Lung (tissue), 12 donors: ENCODE measurements around the gene PTTG1. TPM values are rescaled to one million over a fixed set of nuclear protein-coding genes. Genes with fewer than 3 reads are reported as not detected.

Experiments used
- ATAC-seq: fragments of 200-7000 bp; cut with Tn5 transposase; one replicate; pipeline ENCODE4 v1.9.1; 2020; ENCODE audit warnings: moderate number of reproducible peaks; ENCODE audit not compliant: insufficient read depth, low FRiP score
- DNase-seq, 3 donors: peaks; one replicate each; pipeline ENCODE4 v3.0.0-alpha.2; 2013 to 2017
- H3K27ac ChIP-seq, 2 donors: one replicate each; pipeline ENCODE4 v1.5.1; 2013; ENCODE audit warnings: mild to moderate bottlenecking in 2 of 2, moderate library complexity in 2 of 2, control low read depth in 1 of 2, inconsistent platforms in 1 of 2, low read depth in 1 of 2, low read length in 1 of 2
- H3K27me3 ChIP-seq, 3 donors: one replicate each; pipeline ENCODE4 v1.5.1; 2013; ENCODE audit warnings: low read length in 2 of 3; ENCODE audit not compliant: control insufficient read depth in 3 of 3, insufficient read depth in 3 of 3
- H3K36me3 ChIP-seq, 4 donors: one replicate each; pipeline ENCODE4 v1.5.1; 2013; ENCODE audit warnings: low read length in 4 of 4, mild to moderate bottlenecking in 1 of 4, moderate library complexity in 1 of 4; ENCODE audit not compliant: control insufficient read depth in 4 of 4, insufficient read depth in 4 of 4
- H3K4me1 ChIP-seq, 5 donors: one replicate each; pipeline ENCODE4 v1.5.1; 2013; ENCODE audit warnings: low read length in 5 of 5, mild to moderate bottlenecking in 2 of 5, moderate library complexity in 1 of 5; ENCODE audit not compliant: control insufficient read depth in 5 of 5, insufficient read depth in 5 of 5
- H3K4me3 ChIP-seq: one replicate; pipeline ENCODE4 v1.5.1; 2013; ENCODE audit warnings: mild to moderate bottlenecking, control low read depth, moderate library complexity
- H3K9ac ChIP-seq, 2 donors: one replicate each; pipeline ENCODE4 v1.5.1; 2013; ENCODE audit warnings: low read length in 2 of 2, control low read depth in 1 of 2; ENCODE audit not compliant: insufficient read depth in 1 of 2
- H3K9me3 ChIP-seq, 4 donors: one replicate each; pipeline ENCODE4 v1.5.1; 2013; ENCODE audit warnings: low read length in 3 of 4, mild to moderate bottlenecking in 1 of 4, moderate library complexity in 1 of 4; ENCODE audit not compliant: control insufficient read depth in 4 of 4, insufficient read depth in 3 of 4
- WGBS, 2 donors: extraction: QIAGEN DNeasy Blood & Tissue Kit; methylation state at CpG; one replicate each; pipeline ENCODE4 v1.1.7; 2013; 5-methylcytosine and 5-hydroxymethylcytosine counted together
- polyA plus RNA-seq, 2 donors: library from polyadenylated mRNA; stranded (reverse); fragments of 200-250 nt; gene quantifications; one replicate each; pipeline ENCODE4 v1.2.1, GENCODE V29; 2013
- total RNA-seq, 2 donors: library from RNA; depleted of rRNA in 1 of 2; stranded (reverse); fragments of >200 nt in 1 of 2; gene quantifications; one replicate each; pipeline ENCODE4 v1.2.1, GENCODE V29; 2014 to 2021
- TF ChIP-seq, protein P1 (sequence below): IDR thresholded peaks from 2 replicates; pipeline ENCODE4 v1.5.1; 2012; ENCODE audit warnings: mild to moderate bottlenecking; ENCODE audit errors: control extremely low read depth, extremely low read depth
- donor health status: control.
- donor health status: control.
- donor health status: Bipolar disorder and iron deficiency.
- donor health status: healthy.
- donor health status: DM: yes; HTN: yes; CAD: no.

PTTG1 gene
- total and polyA plus RNA-seq, 4 donors = 4.0 to 29.2 (median 15.4) TPM

DNA sequence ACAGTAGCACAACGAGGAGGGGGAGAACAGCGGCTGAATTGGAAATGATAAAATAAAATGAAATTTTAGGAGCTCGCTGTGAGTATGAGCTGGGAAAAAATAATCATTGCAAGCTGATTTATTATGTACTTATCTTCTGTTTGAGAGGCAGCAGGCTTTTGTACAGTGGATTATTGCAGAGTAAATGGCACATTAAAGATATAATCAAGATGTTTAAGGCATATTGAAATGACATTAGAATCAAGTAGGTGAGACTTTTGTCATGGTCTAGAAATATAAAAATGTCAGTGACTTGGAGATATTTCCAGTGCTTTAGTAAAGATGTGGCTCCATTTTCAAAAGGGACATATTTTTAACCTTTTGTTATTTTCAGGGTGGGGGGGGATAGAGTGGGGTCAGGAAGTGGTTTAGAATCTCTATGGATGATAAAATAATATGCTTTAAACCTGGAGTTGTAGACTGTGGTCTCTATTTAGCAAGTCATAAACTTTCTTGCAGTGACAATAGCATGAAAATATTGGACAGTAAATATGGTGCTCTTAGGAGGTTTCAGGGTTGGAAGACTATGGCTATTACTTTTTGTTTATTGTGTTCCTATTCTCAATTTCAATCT, 46.8 kb downstream of the PTTG1 start:
- no peak overlapping the region for H3K4me3 ChIP-seq

DNA sequence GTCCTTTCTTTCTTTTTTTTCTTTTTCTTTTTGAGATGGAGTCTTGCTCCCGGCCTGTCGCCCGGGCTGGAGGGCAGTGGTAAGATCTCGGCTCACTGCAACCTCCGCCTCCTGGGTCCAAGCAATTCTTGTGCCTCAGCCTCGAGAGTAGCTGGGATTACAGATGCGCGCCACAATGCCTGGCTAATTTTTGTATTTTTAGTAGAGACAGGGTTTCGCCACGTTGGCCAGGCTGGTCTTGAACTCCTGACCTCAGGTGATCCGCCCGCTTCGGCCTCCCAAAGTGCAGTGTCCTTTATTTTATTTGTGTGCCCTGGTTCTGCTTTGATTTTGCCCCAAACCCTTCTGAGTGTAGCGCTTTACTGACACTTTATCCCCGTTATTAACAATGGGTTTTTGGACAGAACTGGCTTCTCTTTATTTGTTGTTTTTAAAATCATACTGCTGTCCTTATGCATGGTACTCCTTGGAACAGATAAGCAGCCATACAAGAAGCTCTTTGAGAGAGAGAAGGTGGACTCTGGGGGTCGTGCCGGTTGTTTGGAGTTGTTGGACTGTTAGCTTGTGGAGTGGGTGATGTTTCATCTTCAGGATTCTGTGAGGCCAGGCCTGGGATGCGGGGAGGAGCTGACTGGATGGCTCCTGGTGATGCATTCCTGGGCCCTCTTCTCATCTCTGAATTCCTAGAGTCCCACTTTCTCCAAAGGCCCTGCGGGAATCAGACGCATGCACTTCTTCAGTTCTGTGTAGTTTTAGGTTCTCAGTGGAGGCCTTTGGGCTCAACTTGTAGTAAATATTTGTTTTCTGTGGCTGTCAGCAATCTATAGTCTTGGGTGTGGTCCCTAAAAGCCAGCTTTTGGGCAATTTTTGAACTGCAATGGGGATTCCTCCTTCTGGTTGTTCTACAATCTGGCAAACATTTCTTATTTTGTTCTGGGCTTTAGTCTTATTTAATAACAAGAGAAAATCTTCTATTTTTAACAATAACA, 47.8 kb downstream of the PTTG1 start:
- Histone ChIP-seq H3K4me3 (no peak overlapping the region), H3K9me3 (no peaks in the 10 kb centered on the region), H3K27ac (no peak overlapping the region), H3K36me3 (no peaks in the 10 kb centered on the region), H3K27me3 (no peaks in the 10 kb centered on the region), H3K4me1 (peaks cover 0 to 5% (median 4%) of the 10 kb centered on the region in 5 donors), H3K9ac (no peak overlapping the region)
- no peak for DNase-seq
- TF ChIP-seq, protein P1, sequence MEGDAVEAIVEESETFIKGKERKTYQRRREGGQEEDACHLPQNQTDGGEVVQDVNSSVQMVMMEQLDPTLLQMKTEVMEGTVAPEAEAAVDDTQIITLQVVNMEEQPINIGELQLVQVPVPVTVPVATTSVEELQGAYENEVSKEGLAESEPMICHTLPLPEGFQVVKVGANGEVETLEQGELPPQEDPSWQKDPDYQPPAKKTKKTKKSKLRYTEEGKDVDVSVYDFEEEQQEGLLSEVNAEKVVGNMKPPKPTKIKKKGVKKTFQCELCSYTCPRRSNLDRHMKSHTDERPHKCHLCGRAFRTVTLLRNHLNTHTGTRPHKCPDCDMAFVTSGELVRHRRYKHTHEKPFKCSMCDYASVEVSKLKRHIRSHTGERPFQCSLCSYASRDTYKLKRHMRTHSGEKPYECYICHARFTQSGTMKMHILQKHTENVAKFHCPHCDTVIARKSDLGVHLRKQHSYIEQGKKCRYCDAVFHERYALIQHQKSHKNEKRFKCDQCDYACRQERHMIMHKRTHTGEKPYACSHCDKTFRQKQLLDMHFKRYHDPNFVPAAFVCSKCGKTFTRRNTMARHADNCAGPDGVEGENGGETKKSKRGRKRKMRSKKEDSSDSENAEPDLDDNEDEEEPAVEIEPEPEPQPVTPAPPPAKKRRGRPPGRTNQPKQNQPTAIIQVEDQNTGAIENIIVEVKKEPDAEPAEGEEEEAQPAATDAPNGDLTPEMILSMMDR = no peak
- WGBS, 2 donors = 57 to 73% methylated on average over 20 of the region's 20 CpGs
- ATAC-seq = no peak

More for the DNA sequence above, 46.8 kb downstream of the PTTG1 start:
- H3K9me3 ChIP-seq = no peaks in the 10 kb centered on the region
- H3K36me3 ChIP-seq = no peaks in the 10 kb centered on the region
- peak overlapping the region in 1 of 2 donors; percentile 12 for H3K27ac ChIP-seq
- H3K27me3 ChIP-seq = no peaks in the 10 kb centered on the region
- no peak for ATAC-seq
- TF ChIP-seq, protein P1 = no peak
- DNase-seq = no peak
- 24 to 25% methylated on average over 3 of the region's 3 CpGs for WGBS, 2 donors
- no peak overlapping the region for H3K9ac ChIP-seq
- peaks cover 0 to 5% (median 4%) of the 10 kb centered on the region in 5 donors for H3K4me1 ChIP-seq

DNA sequence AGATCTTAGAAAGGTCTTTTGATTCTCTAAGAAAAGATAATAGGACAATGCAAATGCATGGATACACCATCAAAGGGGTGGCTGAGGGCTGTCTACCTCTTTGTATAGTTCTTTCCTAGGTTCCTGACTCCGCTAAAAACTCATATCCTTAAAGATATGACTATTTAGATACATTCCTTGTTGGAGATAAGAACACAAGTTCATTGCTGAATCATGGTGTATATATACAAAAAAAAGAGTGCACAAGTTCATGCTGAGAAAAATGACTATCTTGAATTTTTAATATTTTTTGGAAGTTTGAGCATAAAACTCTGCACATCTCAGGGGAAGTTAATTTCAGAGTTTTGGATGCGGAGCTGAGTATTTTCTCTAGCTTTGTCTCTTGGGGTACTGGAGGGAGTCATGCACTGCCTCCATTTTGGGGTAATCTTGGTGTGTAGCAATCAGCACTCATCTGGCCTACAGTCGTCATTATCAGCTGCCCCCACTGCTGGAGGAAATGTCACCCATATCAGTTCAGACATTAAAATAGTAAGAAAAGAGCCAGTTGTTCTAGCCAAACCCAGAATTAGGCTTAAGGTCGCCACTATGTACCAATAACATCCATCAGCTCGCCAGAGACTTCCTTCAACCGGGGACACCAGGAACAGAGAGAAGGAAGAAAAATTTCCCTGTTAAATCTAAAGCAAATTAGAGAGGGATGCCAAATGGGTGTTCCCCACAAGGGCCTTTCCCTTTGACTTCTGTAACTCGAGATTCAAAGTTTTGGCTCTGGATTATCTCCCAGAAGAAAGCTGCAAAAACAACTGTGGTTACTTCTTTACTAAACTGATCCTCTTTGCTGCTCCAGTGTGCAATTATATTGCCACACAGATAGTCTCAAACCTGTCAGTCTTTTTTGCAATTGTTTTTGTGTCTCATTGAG, 49.0 kb downstream of the PTTG1 start:
- TF ChIP-seq, protein P1 = no peak
- H3K27me3 ChIP-seq = no peaks in the 10 kb centered on the region
- no peak overlapping the region for H3K4me3 ChIP-seq
- no peak overlapping the region for H3K27ac ChIP-seq
- DNase-seq (peak in 1 of 3 donors; percentile 30), ATAC-seq (no peak)
- 15 to 16% methylated on average over 7 of the region's 7 CpGs for WGBS, 2 donors
- H3K36me3 ChIP-seq = no peaks in the 10 kb centered on the region
- H3K4me1 ChIP-seq = peaks cover 0 to 5% (median 4%) of the 10 kb centered on the region in 5 donors
- H3K9me3 ChIP-seq = no peaks in the 10 kb centered on the region
- no peak overlapping the region for H3K9ac ChIP-seq
